Endothelial cell of umbilical vein (primary cell): ENCODE results near the gene CAND2. TPM values are rescaled to one million over a fixed set of nuclear protein-coding genes. Genes with fewer than 3 reads are reported as not detected.

ENCODE experiments used
- BruUV-seq: library from RNA; stranded (reverse); fragments of 400-500 nt; replicated peaks from 2 replicates; lab custom pipeline; 2021; lab: Mats Ljungman, UMichigan
- CTCF ChIA-PET: fragments of 300-600, 350-600 bp; sonication (Branson Sonifier 250); formaldehyde crosslinking; loops from one replicate; lab custom pipeline; 2021; ENCODE audit warnings: antibody characterized with exemption, inconsistent platforms; lab: Charles Lee
- POLR2A ChIA-PET: fragments of 300-600, 350-600 bp; sonication (Branson Sonifier 250); formaldehyde crosslinking; loops from one replicate; lab custom pipeline; 2021; ENCODE audit warnings: antibody characterized with exemption, inconsistent platforms; lab: Charles Lee
- DNase-seq: peaks from one replicate; pipeline ENCODE4 v3.0.0-alpha.2; 2011; ENCODE audit warnings: low read depth, low spot score
- FAIRE-seq: peaks from 2 replicates; lab custom pipeline; 2011; peaks lifted over from hg19 to GRCh38; lab: Jason Lieb, UNC
- H2AFZ ChIP-seq: 2 replicates; pipeline ENCODE4 v1.6.0; 2012; ENCODE audit warnings: low read depth, low read length, control low read depth, inconsistent platforms
- H3K27ac ChIP-seq: 2 replicates; pipeline ENCODE4 v1.5.1; 2011; ENCODE audit warnings: low read depth, mild to moderate bottlenecking, control low read depth, low read length, moderate library complexity; ENCODE audit not compliant: insufficient read depth
- H3K27me3 ChIP-seq, 2 experiments: 2 replicates each; pipeline versions ENCODE4 v1.6.0 to v1.6.1; 2011; ENCODE audit warnings: low read length in 2 of 2, mixed read lengths in 1 of 2; ENCODE audit not compliant: control insufficient read depth in 2 of 2, insufficient read depth in 2 of 2
- H3K36me3 ChIP-seq, 2 experiments: 2 replicates in 1 of 2; 3 replicates in 1 of 2; pipeline ENCODE4 v1.5.1; 2011; ENCODE audit warnings: low read length in 2 of 2, mild to moderate bottlenecking in 1 of 2, moderate library complexity in 1 of 2; ENCODE audit not compliant: control insufficient read depth in 2 of 2, insufficient read depth in 2 of 2; ENCODE audit errors: extremely low read depth in 1 of 2
- H3K4me1 ChIP-seq: 3 replicates; pipeline ENCODE4 v1.5.1; 2011; ENCODE audit warnings: mild to moderate bottlenecking, low read length; ENCODE audit not compliant: control insufficient read depth, insufficient read depth; ENCODE audit errors: extremely low read depth
- H3K4me2 ChIP-seq: 2 replicates; pipeline ENCODE4 v1.6.1; 2011; ENCODE audit warnings: low read length, control low read depth, mixed read lengths; ENCODE audit not compliant: insufficient read depth
- H3K4me3 ChIP-seq, 3 experiments: fragments of 200-600 bp in 1 of 3; sonication (generic), shearing (Covaris generic) in 1 of 3; replicated peaks in 1 of 3; 2 replicates each; pipeline ENCODE4 v1.5.1; 2011 to 2016; ENCODE audit warnings: control low read depth in 3 of 3, low read length in 3 of 3, mild to moderate bottlenecking in 2 of 3, inconsistent platforms in 1 of 3, low read depth in 1 of 3, moderate library complexity in 1 of 3; ENCODE audit not compliant: insufficient read depth in 1 of 3
- H3K79me2 ChIP-seq: 2 replicates; pipeline ENCODE4 v1.6.0; 2012; ENCODE audit warnings: low read length, inconsistent platforms; ENCODE audit not compliant: control insufficient read depth, insufficient read depth
- H3K9ac ChIP-seq: replicated peaks from 2 replicates; pipeline ENCODE3; 2011; ENCODE audit warnings: low read length, control low read depth; ENCODE audit not compliant: insufficient read depth; ENCODE audit errors: extremely low read depth
- H3K9me1 ChIP-seq: replicated peaks from 3 replicates; pipeline ENCODE4 v1.6.0; 2011; ENCODE audit warnings: mild to moderate bottlenecking, low read length; ENCODE audit not compliant: control insufficient read depth, insufficient read depth; ENCODE audit errors: extremely low read depth
- H3K9me3 ChIP-seq: replicated peaks from 2 replicates; pipeline ENCODE4 v1.5.1; 2012; ENCODE audit warnings: low read length, inconsistent platforms; ENCODE audit not compliant: control insufficient read depth, insufficient read depth
- H4K20me1 ChIP-seq: replicated peaks from 2 replicates; pipeline ENCODE3; 2011; ENCODE audit warnings: mild to moderate bottlenecking, low read length; ENCODE audit not compliant: control insufficient read depth, insufficient read depth; ENCODE audit errors: extremely low read depth
- EZH2 ChIP-seq: IDR thresholded peaks from 2 replicates; pipeline ENCODE4 v1.6.1; 2012; ENCODE audit warnings: borderline replicate concordance, low read depth, mild to moderate bottlenecking, moderate library complexity, low read length, inconsistent platforms; ENCODE audit not compliant: severe bottlenecking
- FOS ChIP-seq: IDR thresholded peaks from 2 replicates; pipeline ENCODE4 v1.6.1; 2011; ENCODE audit warnings: mild to moderate bottlenecking, low read length, moderate library complexity, borderline replicate concordance; ENCODE audit not compliant: insufficient read depth
- GATA2 ChIP-seq: IDR thresholded peaks from 2 replicates; pipeline ENCODE4 v1.7.0; 2011; ENCODE audit warnings: low read depth, mild to moderate bottlenecking, moderate library complexity, mixed read lengths, low read length; ENCODE audit not compliant: insufficient read length, insufficient read depth
- JUN ChIP-seq: IDR thresholded peaks from 2 replicates; pipeline ENCODE4 v1.6.1; 2011; ENCODE audit warnings: borderline replicate concordance, low read depth; ENCODE audit not compliant: insufficient read length, insufficient read depth
- MAX ChIP-seq: IDR thresholded peaks from 2 replicates; pipeline ENCODE4 v1.6.1; 2011; ENCODE audit not compliant: insufficient read depth, insufficient read length
- MYC ChIP-seq: IDR thresholded peaks from one replicate; pipeline ENCODE4 v1.6.1; 2011; ENCODE audit warnings: mild to moderate bottlenecking, low read depth, low read length
- POLR2A ChIP-seq: IDR thresholded peaks from 2 replicates; pipeline ENCODE4 v1.6.1; 2012; ENCODE audit warnings: low read depth, mild to moderate bottlenecking, control low read depth, low read length
- POLR2AphosphoS5 ChIP-seq: IDR thresholded peaks from 2 replicates; pipeline ENCODE4 v1.6.1; 2012; ENCODE audit warnings: low read depth, mild to moderate bottlenecking, control low read depth, low read length, moderate library complexity; ENCODE audit not compliant: insufficient read depth
- dilution Hi-C: fragments of 300-500 bp; cut with MboI; formaldehyde crosslinking; loops from one replicate; pipeline ENCODE4 v1.15.0; 2019; ENCODE audit warnings: low sequenced_read_pairs; ENCODE audit not compliant: extremely low pct_ligation_motif_present
- intact Hi-C: fragments of 100-400 bp; cut with micrococcal nuclease; formaldehyde crosslinking; loops from one replicate; pipeline ENCODE4 v1.10.0; 2022
- polyA plus RNA-seq, 4 experiments: library from polyadenylated mRNA; depleted of rRNA in 3 of 4; stranded (reverse) in 3 of 4; unstranded in 1 of 4; fragments of >200 nt; gene quantifications; 2 replicates each; pipeline versions ENCODE4 v1.2.1 to v1.2.3, GENCODE V29; 2011 to 2012; ENCODE audit warnings: missing spikeins in 1 of 4
- total RNA-seq: library from RNA; stranded (reverse); gene quantifications from 2 replicates; pipeline ENCODE4 v1.2.3, GENCODE V29; 2021
- TF ChIP-seq, protein P1 (sequence below), 2 donors: IDR thresholded peaks; 1 replicate in 1 of 2; 2 replicates in 1 of 2; pipeline ENCODE4 v1.5.1; 2011; ENCODE audit warnings: low read length in 2 of 2, mild to moderate bottlenecking in 2 of 2, moderate library complexity in 2 of 2, control low read depth in 1 of 2, inconsistent platforms in 1 of 2, low read depth in 1 of 2; ENCODE audit not compliant: insufficient read depth in 1 of 2; ENCODE audit errors: extremely low read depth in 1 of 2

Gene CAND2
- total and polyA plus RNA-seq, 2 donors (not counting 3 experiments of a cell fraction or from before 2014, with no cell fraction given) = 7.1 to 11.0 TPM

GRCh38 chr3:12769761-12770160 is 26.7 kb upstream of the CAND2 start:
- no peaks in the 10 kb centered on the region for H4K20me1 ChIP-seq
- no peaks in the 10 kb centered on the region for H3K9me3 ChIP-seq
- no peak overlapping the region for H2AFZ ChIP-seq
- peaks cover 8% of the 10 kb centered on the region for H3K4me1 ChIP-seq
- H3K9me1 ChIP-seq = no peaks in the 10 kb centered on the region
- TF ChIP-seq GATA2 (no peak), MYC (no peak), EZH2 (no peak), MAX (no peak), POLR2AphosphoS5 (no peak), FOS (no peak), POLR2A (no peak), JUN (no peak)
- TF ChIP-seq, protein P1, sequence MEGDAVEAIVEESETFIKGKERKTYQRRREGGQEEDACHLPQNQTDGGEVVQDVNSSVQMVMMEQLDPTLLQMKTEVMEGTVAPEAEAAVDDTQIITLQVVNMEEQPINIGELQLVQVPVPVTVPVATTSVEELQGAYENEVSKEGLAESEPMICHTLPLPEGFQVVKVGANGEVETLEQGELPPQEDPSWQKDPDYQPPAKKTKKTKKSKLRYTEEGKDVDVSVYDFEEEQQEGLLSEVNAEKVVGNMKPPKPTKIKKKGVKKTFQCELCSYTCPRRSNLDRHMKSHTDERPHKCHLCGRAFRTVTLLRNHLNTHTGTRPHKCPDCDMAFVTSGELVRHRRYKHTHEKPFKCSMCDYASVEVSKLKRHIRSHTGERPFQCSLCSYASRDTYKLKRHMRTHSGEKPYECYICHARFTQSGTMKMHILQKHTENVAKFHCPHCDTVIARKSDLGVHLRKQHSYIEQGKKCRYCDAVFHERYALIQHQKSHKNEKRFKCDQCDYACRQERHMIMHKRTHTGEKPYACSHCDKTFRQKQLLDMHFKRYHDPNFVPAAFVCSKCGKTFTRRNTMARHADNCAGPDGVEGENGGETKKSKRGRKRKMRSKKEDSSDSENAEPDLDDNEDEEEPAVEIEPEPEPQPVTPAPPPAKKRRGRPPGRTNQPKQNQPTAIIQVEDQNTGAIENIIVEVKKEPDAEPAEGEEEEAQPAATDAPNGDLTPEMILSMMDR (IDR thresholded peaks at IDR 0.05; ENCODE audit: extremely low read depth in 1 of 2, insufficient read depth in 1 of 2, low read depth in 1 of 2, low read length in 2 of 2) = no peak
- no peaks in the 10 kb centered on the region for H3K79me2 ChIP-seq
- no peaks in the 10 kb centered on the region for H3K36me3 ChIP-seq
- no TSS peak for BruUV-seq
- DNase-seq (no peak), FAIRE-seq (no peak)
- dilution Hi-C loops (no loop called here), intact Hi-C loops (no loop called here)
- H3K9ac ChIP-seq = no peak overlapping the region
- peaks cover 3% of the 10 kb centered on the region in 2 experiments for H3K27me3 ChIP-seq
- POLR2A ChIA-PET = no interaction called here
- H3K27ac ChIP-seq = no peak overlapping the region
- no peak overlapping the region for H3K4me3 ChIP-seq
- CTCF ChIA-PET = interaction anchor here (1.2 kb wide), 1 partner anchor 11 kb away, joined by 3 read pairs; no protein-coding TSS in a partner anchor
- H3K4me2 ChIP-seq = no peak overlapping the region
